Heart right ventricle (tissue), 16 donors: ENCODE measurements around the gene TPP2. TPM values are rescaled to one million over a fixed set of nuclear protein-coding genes. Genes with fewer than 3 reads are reported as not detected.

Source experiments
- ATAC-seq, 8 donors: fragments of 200-7000 bp; cut with Tn5 transposase; one replicate each; pipeline ENCODE4 v1.9.1; 2020; ENCODE audit warnings: mild to moderate bottlenecking in 8 of 8, moderate library complexity in 8 of 8, moderate number of reproducible peaks in 1 of 8
- DNase-seq, 2 donors: peaks; one replicate each; pipeline ENCODE4 v3.0.0-alpha.2; 2020
- H3K27ac ChIP-seq, 10 donors: fragments of 200-600 bp; sonication (generic) in 2 of 10; one replicate each; pipeline versions ENCODE4 v1.5.0 to v1.8.0; 2020 to 2022; ENCODE audit warnings: mild to moderate bottlenecking in 3 of 10
- H3K27me3 ChIP-seq, 7 donors: fragments of 200-600 bp; one replicate each; pipeline ENCODE4 v1.8.0; 2021 to 2022; ENCODE audit warnings: mild to moderate bottlenecking in 2 of 7
- H3K36me3 ChIP-seq, 9 donors: fragments of 200-600 bp; sonication (generic) in 1 of 9; one replicate each; pipeline versions ENCODE4 v1.5.0 to v1.8.0; 2020 to 2022; ENCODE audit warnings: mild to moderate bottlenecking in 2 of 9
- H3K4me1 ChIP-seq, 9 donors: fragments of 200-600 bp; sonication (generic) in 1 of 9; one replicate each; pipeline versions ENCODE4 v1.5.0 to v1.8.0; 2020 to 2022; ENCODE audit warnings: mild to moderate bottlenecking in 4 of 9
- H3K4me3 ChIP-seq, 10 donors: fragments of 200-600 bp; sonication (generic) in 2 of 10; one replicate each; pipeline versions ENCODE4 v1.5.0 to v1.8.0; 2020 to 2022; ENCODE audit warnings: mild to moderate bottlenecking in 7 of 10, moderate library complexity in 2 of 10
- H3K9me3 ChIP-seq, 11 donors: fragments of 200-600 bp in 10 of 11; sonication (generic) in 2 of 11; one replicate each; pipeline versions ENCODE4 v1.5.0 to v1.8.0; 2013 to 2022; ENCODE audit warnings: mild to moderate bottlenecking in 2 of 11, control low read depth in 1 of 11, moderate library complexity in 1 of 11
- CTCF ChIP-seq, 9 donors: fragments of 200-600 bp; sonication (generic) in 2 of 9; IDR thresholded peaks; one replicate each; pipeline versions ENCODE4 v1.5.0 to v1.8.0; 2021 to 2022; ENCODE audit warnings: antibody characterized with exemption in 9 of 9, mild to moderate bottlenecking in 5 of 9, moderate library complexity in 1 of 9
- WGBS, 2 donors: extraction: QIAGEN DNeasy Blood & Tissue Kit; methylation state at CpG; one replicate each; pipeline ENCODE4 v1.1.7; 2013; ENCODE audit warnings: inconsistent platforms in 1 of 2; 5-methylcytosine and 5-hydroxymethylcytosine counted together
- intact Hi-C, 10 donors: fragments of 100-400 bp; cut with DNase I; formaldehyde crosslinking; loops; one replicate each; pipeline versions ENCODE4 v1.11.1 to v1.14.2; 2022
- polyA plus RNA-seq, 2 donors: library from polyadenylated mRNA; stranded (reverse); fragments of 200-250 nt; gene quantifications; one replicate each; pipeline ENCODE4 v1.2.3, GENCODE V29; 2013
- total RNA-seq, 10 donors: library from RNA; stranded (reverse); fragmentation: NEBNext Ultra II Directional in 3 of 10; extraction: Animal tissue kit (Norgen Biotek cat#: 25700) in 3 of 10; gene quantifications; one replicate each; pipeline versions ENCODE4 v1.2.1 to v1.2.4, GENCODE V29; 2021 to 2023
- donor health status: Arrhythmogenic right ventricular cardiomyopathy.
- donor health status: ischemic (EF 13 %, LVEDD 7.1; RV severe dilation, severe dysfunction).
- donor health status: healthy with polysubstance abuse.
- donor health status: DM: no; HTN: yes; CAD: no.
- donor health status: DM: no; HTN: no; CAD: no.
- donor health status: ischemic (EF 25% LVEDD 6.9; RV normal size, moderate dysfunction).
- donor health status: ischemic (EF 25% LVEDD 5.7; RV mildly dilated, moderate dysfunction).
- donor health status: healthy.
- donor health status: DM: yes; HTN: yes; CAD: no.
- donor health status: Ischemic cardiomyopathy.
- donor health status: ischemic (EF 35%, LVEDD 5.7; RV mildly dilated, moderate dysfunction).
- donor health status: nonischemic (EF 11% LVEDD 7.7; RV severe dilation, severe dysfunction).
- donor health status: DM: yes; HTN: yes; CAD: no.
- donor health status: PGD.
- donor health status: ischemic (EF 29% LVEDD 5.4; RV normal size, mild dysfunction).
- donor health status: nonischemic (EF 23%, LVEDD 6.1; RV moderate dilation, normal function).

TPP2 gene
- total and polyA plus RNA-seq, 12 donors = 13.2 to 36.8 (median 31.1) TPM

DNA sequence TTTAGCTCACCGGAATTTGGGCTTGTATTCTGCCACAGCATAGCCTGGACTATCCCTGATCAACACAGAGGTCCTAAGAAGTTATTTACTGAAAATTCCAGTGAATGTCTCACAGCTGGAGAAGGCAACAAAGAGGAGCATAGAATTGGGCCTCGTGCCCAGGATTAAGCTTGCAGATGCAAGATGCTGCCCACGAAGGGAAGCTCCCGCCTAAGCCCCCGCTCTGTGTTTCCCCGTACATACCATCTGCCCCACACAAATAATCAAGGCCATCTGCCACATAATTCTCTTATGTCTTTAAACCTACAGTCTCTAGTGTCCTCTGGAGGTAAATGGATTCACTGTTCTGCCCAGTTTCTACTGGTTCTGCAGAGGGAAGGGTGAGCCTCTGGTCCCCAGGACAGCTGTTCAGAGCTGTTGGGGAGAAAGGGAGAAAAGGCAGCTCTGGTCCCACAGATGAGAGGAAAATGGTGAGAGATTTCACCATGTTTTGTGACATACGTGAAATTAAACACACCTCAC is 7.4 kb upstream of the TPP2 start:
- no peak for ATAC-seq
- no peaks in the 10 kb centered on the region for H3K9me3 ChIP-seq
- no peak overlapping the region for H3K27ac ChIP-seq
- H3K4me1 ChIP-seq = peaks cover 0 to 25% (median 13%) of the 10 kb centered on the region in 9 donors
- intact Hi-C loops = loop anchor here in 2 of 10 donors (5.0 to 10.0 kb wide), 2 partner anchors 135 to 138 kb away; no protein-coding TSS in a partner anchor
- no peak for TF ChIP-seq CTCF (IDR thresholded peaks at IDR 0.05)
- WGBS, 2 donors = 82 to 83% methylated on average over 7 of the region's 7 CpGs
- H3K36me3 ChIP-seq = no peaks in the 10 kb centered on the region
- DNase-seq = no peak
- no peak overlapping the region for H3K4me3 ChIP-seq
- peaks cover 0 to 11% (median 0%) of the 10 kb centered on the region in 7 donors for H3K27me3 ChIP-seq

GRCh38 chr13:102591988-102592781 is 4.6 kb upstream of the TPP2 start:
- WGBS, 2 donors = 1 to 2% methylated on average over 36 of the region's 36 CpGs

DNA sequence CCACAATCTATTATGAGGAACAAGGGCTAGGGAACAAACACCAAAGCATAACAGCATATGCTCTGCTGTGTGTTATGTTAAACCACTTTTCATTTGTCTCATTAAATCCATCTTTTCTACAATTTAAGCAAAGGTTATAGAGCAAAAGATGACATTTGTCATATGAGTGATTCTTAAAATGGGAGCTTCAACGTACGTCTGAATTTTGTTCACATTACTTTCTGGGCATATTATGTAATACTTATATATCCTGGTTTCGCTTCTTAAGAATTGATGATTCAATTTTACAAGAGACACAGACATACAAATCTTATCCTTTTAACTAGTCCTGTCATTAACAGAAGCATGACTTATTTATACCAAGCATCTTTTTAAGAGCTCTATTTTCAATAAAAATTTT is 3.3 kb upstream of the TPP2 start:
- intact Hi-C loops = loop anchor here in 6 of 10 donors (5.0 to 10.0 kb wide), 3 partner anchors 129 to 254 kb away; partner anchors contain the start of genes ERCC5 (in 3 of the 6) and TEX30 (in 2 of the 6)

More at GRCh38 chr13:102591988-102592781, 4.6 kb upstream of the TPP2 start:
- Histone ChIP-seq H3K4me3 (peak overlapping the region; percentile 32 to 71 (median 60)), H3K27ac (peak overlapping the region in 9 of 10 donors; percentile 35 to 82 (median 65)), H3K9me3 (no peaks in the 10 kb centered on the region), H3K4me1 (peaks cover 0 to 39% (median 24%) of the 10 kb centered on the region in 9 donors), H3K36me3 (no peaks in the 10 kb centered on the region), H3K27me3 (no peaks in the 10 kb centered on the region)
- ATAC-seq = peak in 6 of 8 donors; percentile 9 to 20 (median 11)
- DNase-seq = peak; percentile 68 to 70
- peak; percentile 22 to 74 (median 58) for TF ChIP-seq CTCF (IDR thresholded peaks at IDR 0.05)
- intact Hi-C loops = loop anchor here in 7 of 10 donors (1.0 to 10.0 kb wide), 4 partner anchors 130 to 255 kb away; partner anchors contain the start of genes ERCC5 (in 4 of the 7) and TEX30 (in 2 of the 7)

More for the DNA sequence above, 3.3 kb upstream of the TPP2 start:
- DNase-seq (no peak), ATAC-seq (no peak)
- peak overlapping the region in 2 of 10 donors; percentile 65 to 82 for H3K27ac ChIP-seq
- H3K9me3 ChIP-seq = no peaks in the 10 kb centered on the region
- peaks cover 2 to 46% (median 32%) of the 10 kb centered on the region in 9 donors for H3K4me1 ChIP-seq
- TF ChIP-seq CTCF (IDR thresholded peaks at IDR 0.05) = no peak
- H3K4me3 ChIP-seq = no peak overlapping the region
- no peaks in the 10 kb centered on the region for H3K27me3 ChIP-seq
- WGBS, 2 donors = 83 to 88% methylated on average over 3 of the region's 3 CpGs
- no peaks in the 10 kb centered on the region for H3K36me3 ChIP-seq
